ENCODE results near the gene SEMA5A.

Gene SEMA5A

DNA sequence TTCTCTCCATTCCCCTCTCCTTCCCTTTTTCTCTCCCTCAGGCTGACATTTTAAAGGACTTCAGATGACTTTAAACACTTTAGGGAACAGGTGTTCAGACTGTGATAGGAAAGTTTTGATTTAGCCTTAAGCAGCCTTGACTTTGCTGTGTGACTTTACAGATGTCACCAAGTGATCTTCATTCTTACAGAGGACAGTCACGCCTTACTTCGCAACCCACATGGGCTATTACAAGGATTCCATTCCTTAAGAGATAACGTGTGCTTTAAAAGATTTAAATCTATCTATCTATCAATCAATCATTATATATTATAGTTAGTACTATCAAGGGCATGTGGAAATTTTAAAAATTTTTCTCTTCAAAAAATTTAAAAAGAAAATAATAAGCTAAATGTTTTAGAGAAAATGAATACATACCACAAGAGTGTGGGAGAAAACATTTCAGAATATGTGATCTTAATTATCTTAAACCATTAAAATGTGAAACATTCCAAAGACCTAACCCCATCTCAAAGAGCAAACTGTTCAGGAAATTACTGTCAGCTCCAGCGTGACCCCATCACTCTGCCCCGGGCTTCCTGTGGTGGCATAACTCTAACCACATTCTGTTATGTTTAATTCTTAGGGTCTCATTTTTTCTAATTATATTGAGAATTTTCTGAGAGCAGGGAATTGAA lies 530.5 kb downstream of the SEMA5A start:
- Histone ChIP-seq H3K9me3 (ENCODE audit: control insufficient read depth, insufficient read depth, low read depth, low read length) (no peaks in the 10 kb centered on the region), H3K4me1 (ENCODE audit: control insufficient read depth, insufficient read depth, low read length) (no peaks in the 10 kb centered on the region), H3K36me3 (ENCODE audit: control insufficient read depth in 2 of 2, insufficient read depth in 1 of 2, low read length in 2 of 2) (no peaks in the 10 kb centered on the region), H3K4me3 (ENCODE audit: low read depth, low read length) (no peak overlapping the region), H3K27ac (ENCODE audit: extremely low read depth, low read depth, low read length) (no peak overlapping the region)
- POLR2A ChIA-PET: no interaction called here
- TF ChIP-seq GLIS1 (tag by site-specific recombination; IDR thresholded peaks at IDR 0.05) (no peak), ZXDB (tag by site-specific recombination; IDR thresholded peaks at IDR 0.05) (no peak), ZNF341 (tag by site-specific recombination; IDR thresholded peaks at IDR 0.05; ENCODE audit: low read depth) (no peak), ZNF169 (tag by site-specific recombination; IDR thresholded peaks at IDR 0.05) (no peak), KLF16 (tag by site-specific recombination; IDR thresholded peaks at IDR 0.05) (no peak), ZNF121 (tag by site-specific recombination; IDR thresholded peaks at IDR 0.05) (no peak)
- TF ChIP-seq, protein P1, sequence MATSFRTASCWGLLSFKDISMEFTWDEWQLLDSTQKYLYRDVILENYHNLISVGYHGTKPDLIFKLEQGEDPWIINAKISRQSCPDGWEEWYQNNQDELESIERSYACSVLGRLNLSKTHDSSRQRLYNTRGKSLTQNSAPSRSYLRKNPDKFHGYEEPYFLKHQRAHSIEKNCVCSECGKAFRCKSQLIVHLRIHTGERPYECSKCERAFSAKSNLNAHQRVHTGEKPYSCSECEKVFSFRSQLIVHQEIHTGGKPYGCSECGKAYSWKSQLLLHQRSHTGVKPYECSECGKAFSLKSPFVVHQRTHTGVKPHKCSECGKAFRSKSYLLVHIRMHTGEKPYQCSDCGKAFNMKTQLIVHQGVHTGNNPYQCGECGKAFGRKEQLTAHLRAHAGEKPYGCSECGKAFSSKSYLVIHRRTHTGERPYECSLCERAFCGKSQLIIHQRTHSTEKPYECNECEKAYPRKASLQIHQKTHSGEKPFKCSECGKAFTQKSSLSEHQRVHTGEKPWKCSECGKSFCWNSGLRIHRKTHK (tag by site-specific recombination; IDR thresholded peaks at IDR 0.05): no peak
- CTCF ChIA-PET: no interaction called here

DNA sequence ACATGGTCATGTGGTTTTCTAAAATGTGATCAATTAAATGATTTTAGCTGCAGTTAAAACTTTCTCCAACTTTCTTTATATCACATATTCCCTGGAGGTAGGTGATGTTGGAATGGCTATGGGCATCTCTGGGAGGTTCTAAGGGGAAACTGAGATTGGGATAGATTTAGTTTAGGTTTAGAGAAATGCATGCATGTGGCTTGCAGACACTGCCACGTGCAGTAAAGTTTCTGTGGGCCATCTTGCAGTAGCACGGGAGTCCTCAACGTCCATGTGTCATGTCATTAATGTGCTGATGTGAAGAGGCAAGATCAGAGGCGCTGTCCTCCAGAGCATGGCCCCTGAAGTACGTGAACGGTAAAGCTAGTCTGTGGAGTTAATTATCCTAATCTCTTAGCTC lies 532.7 kb downstream of the SEMA5A start:
- POLR2A ChIA-PET: no interaction called here
- Histone ChIP-seq H3K9me3 (ENCODE audit: control insufficient read depth, insufficient read depth, low read depth, low read length) (no peaks in the 10 kb centered on the region), H3K36me3 (ENCODE audit: control insufficient read depth in 2 of 2, insufficient read depth in 1 of 2, low read length in 2 of 2) (no peaks in the 10 kb centered on the region), H3K4me1 (ENCODE audit: control insufficient read depth, insufficient read depth, low read length) (no peaks in the 10 kb centered on the region), H3K4me3 (ENCODE audit: low read depth, low read length) (no peak overlapping the region), H3K27ac (ENCODE audit: extremely low read depth, low read depth, low read length) (no peak overlapping the region)
- CTCF ChIA-PET: interaction anchor here (0.6 to 0.7 kb wide), 2 partner anchors 29 to 504 kb away, joined by 3 to 5 read pairs; no protein-coding TSS in a partner anchor
- TF ChIP-seq ZBTB20 (tag by site-specific recombination; IDR thresholded peaks at IDR 0.05) (no peak), ZNF830 (tag by site-specific recombination; IDR thresholded peaks at IDR 0.05; ENCODE audit: low read depth) (no peak), KLF1 (tag by site-specific recombination; IDR thresholded peaks at IDR 0.05) (no peak), OVOL3 (tag by site-specific recombination; IDR thresholded peaks at IDR 0.05) (no peak), KLF8 (tag by site-specific recombination; IDR thresholded peaks at IDR 0.05) (no peak), EGR2 (tag by site-specific recombination; IDR thresholded peaks at IDR 0.05; ENCODE audit: low read depth) (no peak), ZNF585B (tag by site-specific recombination; IDR thresholded peaks at IDR 0.05) (no peak), ZBTB6 (tag by site-specific recombination; IDR thresholded peaks at IDR 0.05) (no peak), ZNF302 (tag by site-specific recombination; IDR thresholded peaks at IDR 0.05; ENCODE audit: low read depth) (no peak), ZNF488 (tag by site-specific recombination; IDR thresholded peaks at IDR 0.05) (no peak), ZNF10 (tag by site-specific recombination; IDR thresholded peaks at IDR 0.05) (no peak), ZNF701 (tag by site-specific recombination; IDR thresholded peaks at IDR 0.05) (no peak), MZF1 (tag by site-specific recombination; IDR thresholded peaks at IDR 0.05; ENCODE audit: borderline replicate concordance) (no peak), ZNF19 (tag by site-specific recombination; IDR thresholded peaks at IDR 0.05; ENCODE audit: low read depth) (no peak), ZSCAN16 (tag by site-specific recombination; IDR thresholded peaks at IDR 0.05) (no peak), ZNF510 (tag by site-specific recombination; IDR thresholded peaks at IDR 0.05; ENCODE audit: insufficient replicate concordance) (no peak), YY1 (tag by site-specific recombination; IDR thresholded peaks at IDR 0.05) (no peak), ZNF791 (tag by site-specific recombination; IDR thresholded peaks at IDR 0.05) (no peak)
- TF ChIP-seq, protein P2, sequence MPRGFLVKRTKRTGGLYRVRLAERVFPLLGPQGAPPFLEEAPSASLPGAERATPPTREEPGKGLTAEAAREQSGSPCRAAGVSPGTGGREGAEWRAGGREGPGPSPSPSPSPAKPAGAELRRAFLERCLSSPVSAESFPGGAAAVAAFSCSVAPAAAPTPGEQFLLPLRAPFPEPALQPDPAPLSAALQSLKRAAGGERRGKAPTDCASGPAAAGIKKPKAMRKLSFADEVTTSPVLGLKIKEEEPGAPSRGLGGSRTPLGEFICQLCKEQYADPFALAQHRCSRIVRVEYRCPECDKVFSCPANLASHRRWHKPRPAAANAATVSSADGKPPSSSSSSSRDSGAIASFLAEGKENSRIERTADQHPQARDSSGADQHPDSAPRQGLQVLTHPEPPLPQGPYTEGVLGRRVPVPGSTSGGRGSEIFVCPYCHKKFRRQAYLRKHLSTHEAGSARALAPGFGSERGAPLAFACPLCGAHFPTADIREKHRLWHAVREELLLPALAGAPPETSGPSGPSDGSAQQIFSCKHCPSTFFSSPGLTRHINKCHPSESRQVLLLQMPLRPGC (tag by site-specific recombination; IDR thresholded peaks at IDR 0.05): no peak
